Loucy (cell line): ENCODE data around the gene C7orf57.
"Not testable (repeated sequence)": the region's sequence is repeated elsewhere in the genome, so short reads cannot be mapped to it uniquely, and the experiment has no call there.

Source experiments
- H2AFZ ChIP-seq: fragments of 200-600 bp; sonication (generic); 2 replicates; pipeline ENCODE4 v1.6.0; 2016; ENCODE audit warnings: antibody characterized with exemption, mild to moderate bottlenecking, low read length, moderate library complexity
- H3F3A ChIP-seq: fragments of 200-600 bp; 2 replicates; pipeline ENCODE4 v1.6.0; 2016; ENCODE audit warnings: antibody characterized with exemption, low read depth, mild to moderate bottlenecking
- H3K27me3 ChIP-seq: fragments of 200-600 bp; sonication (generic); 2 replicates; pipeline ENCODE4 v1.6.1; 2014; ENCODE audit warnings: low read length, mild to moderate bottlenecking; ENCODE audit not compliant: insufficient read depth, poor library complexity, severe bottlenecking
- H3K36me3 ChIP-seq: fragments of 200-600 bp; sonication (generic); 2 replicates; pipeline ENCODE4 v1.6.1; 2016; ENCODE audit warnings: low read length; ENCODE audit not compliant: insufficient read depth
- H3K4me1 ChIP-seq: fragments of 200-600 bp; sonication (generic); 2 replicates; pipeline ENCODE4 v1.5.1; 2014; ENCODE audit warnings: low read length, mild to moderate bottlenecking; ENCODE audit not compliant: insufficient read depth, poor library complexity, severe bottlenecking
- H3K4me2 ChIP-seq: fragments of 200-600 bp; sonication (generic); 2 replicates; pipeline ENCODE4 v1.6.0; 2014; ENCODE audit warnings: antibody characterized with exemption, low read length, low read depth, mild to moderate bottlenecking; ENCODE audit not compliant: poor library complexity, severe bottlenecking
- H3K4me3 ChIP-seq: fragments of 200-600 bp; sonication (generic); 2 replicates; pipeline ENCODE4 v1.5.1; 2014; ENCODE audit warnings: low read length, mild to moderate bottlenecking, mixed read lengths; ENCODE audit not compliant: poor library complexity, severe bottlenecking
- H3K79me2 ChIP-seq: fragments of 200-600 bp; sonication (generic); 2 replicates; pipeline ENCODE4 v1.6.1; 2014; ENCODE audit warnings: low read length; ENCODE audit not compliant: insufficient read depth
- H3K9ac ChIP-seq: fragments of 200-600 bp; sonication (generic); 2 replicates; pipeline ENCODE4 v1.6.0; 2014; ENCODE audit warnings: mild to moderate bottlenecking, low read depth, low read length, moderate library complexity; ENCODE audit not compliant: poor library complexity, severe bottlenecking
- H3K9me2 ChIP-seq: fragments of 200-600 bp; sonication (generic); replicated peaks from 2 replicates; pipeline ENCODE4 v1.6.1; 2016; ENCODE audit warnings: low read depth, low read length, mixed read lengths
- H3K9me3 ChIP-seq: fragments of 200-600 bp; sonication (generic); 2 replicates; pipeline ENCODE4 v1.6.1; 2014; ENCODE audit warnings: mild to moderate bottlenecking, antibody characterized with exemption, low read length, low read depth; ENCODE audit not compliant: insufficient read depth
- H4K20me1 ChIP-seq: fragments of 200-600 bp; sonication (generic); 2 replicates; pipeline ENCODE4 v1.6.0; 2014; ENCODE audit warnings: antibody characterized with exemption, low read length, mild to moderate bottlenecking; ENCODE audit not compliant: insufficient read depth, poor library complexity, severe bottlenecking
- CTCF ChIP-seq: fragments of 200-600 bp; sonication (generic); conservative IDR thresholded peaks from 2 replicates; pipeline ENCODE4 v1.5.1; 2014; ENCODE audit warnings: mild to moderate bottlenecking, antibody characterized with exemption, low read length
- EZH2phosphoT487 ChIP-seq: fragments of 200-600 bp; IDR thresholded peaks from 2 replicates; pipeline ENCODE4 v1.6.1; 2018; ENCODE audit warnings: antibody characterized with exemption, mild to moderate bottlenecking, moderate library complexity, borderline replicate concordance

C7orf57 gene

DNA sequence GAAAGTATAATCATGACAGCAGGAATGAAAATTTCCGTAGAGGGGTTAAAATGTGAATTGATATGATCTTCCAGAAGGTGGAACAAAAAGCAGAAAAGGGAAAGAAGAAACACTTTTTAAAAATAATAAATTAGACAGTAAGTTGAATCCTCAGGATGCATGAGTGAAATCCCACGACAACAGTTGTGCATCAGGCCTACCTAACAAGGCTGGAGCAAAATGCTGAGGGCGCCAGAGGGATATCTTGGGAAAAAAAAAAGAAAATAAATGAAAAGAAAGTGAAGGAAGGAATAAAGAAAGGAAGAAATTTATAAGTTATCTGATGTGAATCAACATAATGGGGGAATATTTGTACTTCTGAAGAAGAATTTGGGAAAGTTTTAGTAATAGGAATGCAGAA lies 42.9 kb upstream of the C7orf57 start:
- TF ChIP-seq EZH2phosphoT487, result no peak
- TF ChIP-seq CTCF, result no peak
- no peaks in the 10 kb centered on the region for H3K9me3 ChIP-seq
- no peak overlapping the region for H3K9ac ChIP-seq
- no peaks in the 10 kb centered on the region for H3K9me2 ChIP-seq
- H3K36me3 ChIP-seq, result no peaks in the 10 kb centered on the region
- H2AFZ ChIP-seq, result no peak overlapping the region
- no peaks in the 10 kb centered on the region for H3F3A ChIP-seq
- H4K20me1 ChIP-seq, result no peaks in the 10 kb centered on the region
- H3K79me2 ChIP-seq, result no peaks in the 10 kb centered on the region
- H3K4me2 ChIP-seq, result no peak overlapping the region
- H3K27me3 ChIP-seq, result no peaks in the 10 kb centered on the region
- no peak overlapping the region for H3K4me3 ChIP-seq
- H3K4me1 ChIP-seq, result no peaks in the 10 kb centered on the region

- no peaks in the 10 kb centered on the region for H3K27me3 ChIP-seq
- H4K20me1 ChIP-seq, result no peaks in the 10 kb centered on the region
- no peaks in the 10 kb centered on the region for H3K79me2 ChIP-seq
- H3K9me3 ChIP-seq, result no peaks in the 10 kb centered on the region
- H3K36me3 ChIP-seq, result no peaks in the 10 kb centered on the region
- TF ChIP-seq CTCF (no peak), EZH2phosphoT487 (no peak)
- H3K4me1 ChIP-seq, result no peaks in the 10 kb centered on the region
- no peak overlapping the region for H3K4me3 ChIP-seq
- H3K4me2 ChIP-seq, result no peak overlapping the region
- H3K9ac ChIP-seq, result no peak overlapping the region
- no peaks in the 10 kb centered on the region for H3K9me2 ChIP-seq
- H3F3A ChIP-seq, result no peaks in the 10 kb centered on the region
- H2AFZ ChIP-seq, result no peak overlapping the region
Measured at GRCh38 chr7:47999413-47999812, 35.9 kb upstream of the C7orf57 start.

- not testable (repeated sequence) for H3K4me3 ChIP-seq, H3K79me2 ChIP-seq, H3K9ac ChIP-seq, H3K36me3 ChIP-seq, H4K20me1 ChIP-seq, H2AFZ ChIP-seq, H3K4me2 ChIP-seq, H3K9me3 ChIP-seq, H3F3A ChIP-seq, H3K4me1 ChIP-seq, H3K27me3 ChIP-seq, H3K9me2 ChIP-seq
Measured at GRCh38 chr7:48000164-48000563, 35.2 kb upstream of the C7orf57 start.

GRCh38 chr7:48004032-48004431 lies 31.3 kb upstream of the C7orf57 start:
- Histone ChIP-seq H3K9me2 (no peaks in the 10 kb centered on the region), H3F3A (no peaks in the 10 kb centered on the region), H3K27me3 (no peaks in the 10 kb centered on the region), H3K9me3 (no peaks in the 10 kb centered on the region; the same call in 1 of the 2 replicates), H3K36me3 (no peaks in the 10 kb centered on the region), H3K4me1 (no peaks in the 10 kb centered on the region), H3K79me2 (no peaks in the 10 kb centered on the region), H3K9ac (no peak overlapping the region), H3K4me2 (no peak overlapping the region), H4K20me1 (no peaks in the 10 kb centered on the region), H3K4me3 (no peak overlapping the region), H2AFZ (no peak overlapping the region)
- no peak for TF ChIP-seq EZH2phosphoT487
- TF ChIP-seq CTCF, result no peak
